HG03378 (cell line): Measurements from ENCODE around the gene SPAG4.

ENCODE experiments used
- ATAC-seq: cut with Tn5 transposase; IDR thresholded peaks from one replicate; pipeline ENCODE4 v1.9.1; 2021; ENCODE audit warnings: mild to moderate bottlenecking, moderate library complexity; ENCODE audit not compliant: unreplicated experiment

The SPAG4 gene, protein sequence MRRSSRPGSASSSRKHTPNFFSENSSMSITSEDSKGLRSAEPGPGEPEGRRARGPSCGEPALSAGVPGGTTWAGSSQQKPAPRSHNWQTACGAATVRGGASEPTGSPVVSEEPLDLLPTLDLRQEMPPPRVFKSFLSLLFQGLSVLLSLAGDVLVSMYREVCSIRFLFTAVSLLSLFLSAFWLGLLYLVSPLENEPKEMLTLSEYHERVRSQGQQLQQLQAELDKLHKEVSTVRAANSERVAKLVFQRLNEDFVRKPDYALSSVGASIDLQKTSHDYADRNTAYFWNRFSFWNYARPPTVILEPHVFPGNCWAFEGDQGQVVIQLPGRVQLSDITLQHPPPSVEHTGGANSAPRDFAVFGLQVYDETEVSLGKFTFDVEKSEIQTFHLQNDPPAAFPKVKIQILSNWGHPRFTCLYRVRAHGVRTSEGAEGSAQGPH

DNA sequence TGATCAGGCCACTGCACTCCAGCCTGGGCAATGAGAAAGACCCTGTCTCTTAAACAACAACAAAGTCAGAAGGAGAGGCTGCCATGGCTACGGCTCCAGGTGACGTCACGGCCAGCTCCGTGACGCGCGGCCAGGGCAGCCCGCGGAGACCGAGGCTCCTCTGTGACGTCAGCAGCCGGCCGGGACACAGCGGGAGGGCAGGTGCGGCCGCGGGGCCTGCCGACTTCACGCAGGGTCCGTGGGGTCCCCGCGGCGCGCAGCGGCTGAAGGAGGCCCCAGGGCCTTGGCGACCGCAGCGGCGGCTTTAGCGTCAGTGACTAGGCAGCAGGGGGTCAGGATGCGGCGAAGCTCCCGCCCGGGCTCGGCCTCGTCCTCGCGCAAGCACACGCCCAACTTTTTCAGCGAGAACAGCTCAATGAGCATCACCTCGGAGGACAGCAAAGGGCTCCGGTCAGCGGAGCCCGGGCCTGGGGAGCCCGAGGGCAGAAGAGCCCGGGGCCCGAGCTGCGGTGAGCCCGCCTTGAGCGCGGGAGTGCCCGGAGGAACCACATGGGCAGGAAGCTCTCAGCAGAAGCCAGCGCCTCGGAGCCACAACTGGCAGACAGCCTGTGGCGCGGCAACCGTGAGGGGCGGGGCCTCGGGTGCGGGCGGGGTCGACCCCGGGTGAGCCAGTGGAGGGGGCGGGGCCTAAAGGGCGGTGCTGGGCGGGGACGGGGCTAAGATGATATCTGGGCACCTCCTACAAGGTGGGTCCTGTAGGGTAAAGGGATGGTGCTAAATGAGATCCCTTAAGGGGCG lies at the start of gene SPAG4:
Gene SPAG4, plus strand, starts transcription at position 163 of the 798 bp plus-strand sequence. Its CDS starts 175 bp downstream, at position 338.
- ATAC-seq: peak; percentile 84

DNA sequence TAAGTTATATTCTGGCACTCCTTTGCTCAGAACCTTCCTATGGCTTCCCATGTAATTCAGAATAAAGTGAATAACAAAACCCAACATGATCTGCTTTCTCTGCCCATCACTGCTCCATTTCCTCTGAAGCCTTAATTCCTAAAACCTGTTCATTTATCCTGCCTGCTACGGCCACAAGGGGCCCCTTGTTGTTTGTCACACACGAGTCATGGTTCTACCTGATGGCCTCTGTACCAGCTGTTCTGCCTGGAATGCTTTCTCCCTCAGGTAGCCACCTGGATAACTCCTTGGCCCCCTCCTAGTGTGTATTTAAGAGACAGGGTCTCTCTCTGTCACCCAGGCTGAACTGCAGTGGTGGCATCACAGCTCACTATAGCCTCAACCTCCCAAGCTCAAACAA lies 47.0 kb upstream of the SPAG4 start:
- no peak for ATAC-seq

DNA sequence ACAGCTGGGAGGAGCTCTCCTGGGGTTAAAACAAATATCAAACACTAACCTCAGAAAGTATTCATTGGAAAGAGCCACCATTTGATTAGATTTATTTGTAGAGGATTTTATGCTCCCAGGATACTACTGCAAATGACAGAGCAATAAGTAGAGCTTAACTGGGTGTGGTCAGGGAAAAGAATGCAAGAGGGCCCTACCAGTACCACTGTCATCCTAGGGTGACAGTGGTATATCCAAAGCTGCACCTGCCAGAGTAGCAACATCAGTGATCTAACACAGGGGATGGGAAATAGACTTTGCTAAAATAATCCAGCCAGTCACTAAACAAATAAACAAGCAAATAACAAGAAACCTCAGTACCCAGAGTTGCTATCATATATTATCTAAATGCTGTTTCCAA lies 44.1 kb upstream of the SPAG4 start:
- no peak for ATAC-seq

DNA sequence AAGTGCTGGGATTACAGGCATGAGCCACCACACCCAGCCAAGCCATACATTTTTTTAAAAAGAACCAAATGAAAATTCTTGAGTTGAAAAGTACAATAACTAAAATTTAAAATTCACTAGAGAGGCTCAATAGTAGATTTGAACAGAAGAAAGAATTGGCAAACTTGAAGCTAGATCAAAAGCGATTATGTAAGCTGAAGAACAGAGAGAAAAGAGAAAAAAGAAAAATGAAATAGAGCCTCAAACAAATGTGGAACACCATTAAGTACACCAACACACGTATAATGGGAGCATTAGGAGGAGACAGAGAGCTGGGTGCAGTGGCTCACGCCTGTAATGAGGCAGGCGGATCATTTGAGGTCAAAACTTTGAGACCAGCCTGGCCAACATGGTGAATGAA lies 42.8 kb upstream of the SPAG4 start:
- no peak for ATAC-seq

DNA sequence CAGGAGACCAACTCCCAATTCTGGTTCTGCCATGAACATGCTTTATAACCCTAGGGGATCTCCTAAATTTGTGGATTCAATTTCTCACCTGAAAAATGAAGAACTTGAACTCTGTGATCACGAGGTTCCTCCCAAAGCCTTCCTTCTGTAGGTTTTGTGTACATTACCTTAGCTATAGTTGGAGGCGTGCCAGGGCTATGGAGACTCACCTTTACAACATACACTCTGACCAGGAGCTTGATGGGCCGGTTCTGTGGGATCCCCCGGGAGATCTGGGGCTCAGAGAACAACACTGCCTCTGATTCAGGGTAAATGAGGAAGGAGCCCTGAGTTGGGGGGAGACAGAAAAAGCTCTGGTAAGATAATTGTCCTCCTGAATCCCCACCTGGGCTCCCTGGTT lies 39.7 kb upstream of the SPAG4 start:
- no peak for ATAC-seq

DNA sequence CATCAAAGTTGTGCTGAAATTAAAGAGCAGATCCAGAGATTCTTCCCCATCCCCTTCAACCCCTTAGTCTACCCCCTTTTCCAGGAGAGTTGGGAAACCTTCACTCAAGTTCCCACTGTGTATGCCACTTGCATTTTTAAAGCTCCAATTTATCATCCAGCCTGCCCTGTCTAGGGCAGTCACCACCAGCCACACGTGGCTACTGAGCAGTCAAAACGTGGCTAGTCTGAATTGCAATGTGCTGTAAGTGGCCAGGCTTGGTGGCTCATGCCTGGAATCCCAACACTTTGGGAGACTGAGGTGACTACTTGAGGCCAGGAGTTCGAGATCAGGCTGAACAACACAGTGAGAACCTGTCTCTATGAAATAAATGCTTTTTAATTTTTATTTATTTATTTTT lies 38.8 kb upstream of the SPAG4 start:
- ATAC-seq: no peak

DNA sequence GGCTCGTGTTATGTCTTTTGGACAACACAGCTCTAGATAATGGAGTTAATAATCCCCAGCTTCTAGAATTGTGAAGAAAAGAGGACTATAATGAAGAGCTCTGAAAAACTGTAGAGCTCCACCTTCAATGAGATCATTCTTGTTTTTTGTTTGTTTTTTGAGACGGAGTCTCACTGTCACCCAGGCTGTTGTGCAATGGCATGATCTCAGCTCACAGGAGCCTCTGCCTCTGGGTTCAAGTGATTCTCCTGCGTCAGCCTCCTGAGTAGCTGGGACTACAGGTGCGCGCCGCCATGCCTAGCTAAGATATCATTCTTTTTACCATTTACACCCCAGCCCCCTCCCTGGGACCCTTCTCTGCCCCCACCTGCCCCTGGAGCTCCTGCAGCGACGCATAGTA lies 37.2 kb upstream of the SPAG4 start:
- ATAC-seq: no peak

DNA sequence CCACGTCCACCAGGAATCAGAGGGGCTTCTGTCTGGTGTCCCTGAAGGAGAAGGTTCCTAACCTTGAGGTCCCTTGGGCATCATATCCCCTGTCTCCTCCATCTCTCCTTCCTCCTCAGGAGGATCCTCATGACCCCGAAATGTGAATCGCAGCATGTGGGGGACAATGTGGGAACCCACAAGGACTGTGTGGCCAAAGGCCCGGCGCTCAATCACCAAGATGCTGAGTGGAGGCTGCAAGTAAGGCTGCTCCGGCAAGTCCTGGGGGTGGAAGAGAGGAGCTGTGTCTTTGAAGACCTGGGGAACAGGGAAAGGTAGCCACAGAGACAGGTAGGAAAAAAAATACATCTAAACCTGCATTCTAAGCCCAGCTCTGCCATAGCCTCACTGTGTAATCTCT lies 36.4 kb upstream of the SPAG4 start:
- ATAC-seq: no peak

DNA sequence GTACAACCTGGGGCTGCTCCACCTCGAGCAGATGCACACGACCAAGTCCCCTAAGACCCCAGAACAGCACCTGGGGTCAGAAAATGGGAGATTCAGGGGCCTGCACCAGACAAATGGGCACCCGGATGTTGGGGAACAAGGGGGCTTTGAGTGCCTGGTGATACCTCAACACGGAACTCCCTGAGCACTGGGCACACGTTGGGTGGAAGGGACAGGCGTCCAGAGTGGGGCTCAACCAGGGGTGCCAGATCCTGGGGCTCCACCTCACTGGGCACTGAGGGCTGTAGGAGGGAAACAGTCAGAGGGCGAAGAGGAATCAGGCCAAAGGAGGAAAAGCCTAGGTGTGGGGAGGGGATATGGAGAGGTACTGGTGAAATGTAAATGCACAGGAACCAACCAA lies 33.5 kb upstream of the SPAG4 start:
- no peak for ATAC-seq

DNA sequence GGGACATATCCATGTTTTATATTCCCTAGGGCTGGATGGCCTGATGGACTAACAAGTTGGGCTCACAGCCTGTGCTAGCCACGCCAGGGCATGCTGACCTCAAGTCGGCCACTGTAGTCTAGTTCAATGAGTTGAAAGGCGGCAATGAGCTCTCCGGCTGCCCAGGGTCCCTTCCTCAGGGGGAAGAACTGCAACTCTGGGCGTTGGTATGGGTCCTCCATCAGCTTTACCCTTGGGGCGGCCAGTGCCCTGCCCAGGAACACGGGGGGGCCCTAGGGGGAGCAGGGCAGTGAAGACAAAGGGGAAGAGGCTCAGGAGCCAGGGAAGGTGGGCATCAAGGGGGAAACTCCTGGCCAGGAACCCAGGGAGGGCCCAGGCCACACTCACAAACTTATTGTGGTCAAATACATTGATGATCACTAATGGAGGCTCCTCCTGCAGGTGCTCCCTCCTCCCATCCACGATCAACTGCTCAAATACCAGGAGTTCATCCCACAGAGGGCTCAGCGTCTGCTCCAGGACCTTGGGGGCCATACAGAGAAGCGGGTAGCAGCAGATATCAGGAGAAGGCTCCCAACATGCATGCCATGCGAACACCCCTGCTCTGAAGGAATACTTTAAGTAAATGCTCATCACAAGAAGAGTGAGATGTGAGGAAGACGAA lies 32.8 kb upstream of the SPAG4 start:
- no peak for ATAC-seq

DNA sequence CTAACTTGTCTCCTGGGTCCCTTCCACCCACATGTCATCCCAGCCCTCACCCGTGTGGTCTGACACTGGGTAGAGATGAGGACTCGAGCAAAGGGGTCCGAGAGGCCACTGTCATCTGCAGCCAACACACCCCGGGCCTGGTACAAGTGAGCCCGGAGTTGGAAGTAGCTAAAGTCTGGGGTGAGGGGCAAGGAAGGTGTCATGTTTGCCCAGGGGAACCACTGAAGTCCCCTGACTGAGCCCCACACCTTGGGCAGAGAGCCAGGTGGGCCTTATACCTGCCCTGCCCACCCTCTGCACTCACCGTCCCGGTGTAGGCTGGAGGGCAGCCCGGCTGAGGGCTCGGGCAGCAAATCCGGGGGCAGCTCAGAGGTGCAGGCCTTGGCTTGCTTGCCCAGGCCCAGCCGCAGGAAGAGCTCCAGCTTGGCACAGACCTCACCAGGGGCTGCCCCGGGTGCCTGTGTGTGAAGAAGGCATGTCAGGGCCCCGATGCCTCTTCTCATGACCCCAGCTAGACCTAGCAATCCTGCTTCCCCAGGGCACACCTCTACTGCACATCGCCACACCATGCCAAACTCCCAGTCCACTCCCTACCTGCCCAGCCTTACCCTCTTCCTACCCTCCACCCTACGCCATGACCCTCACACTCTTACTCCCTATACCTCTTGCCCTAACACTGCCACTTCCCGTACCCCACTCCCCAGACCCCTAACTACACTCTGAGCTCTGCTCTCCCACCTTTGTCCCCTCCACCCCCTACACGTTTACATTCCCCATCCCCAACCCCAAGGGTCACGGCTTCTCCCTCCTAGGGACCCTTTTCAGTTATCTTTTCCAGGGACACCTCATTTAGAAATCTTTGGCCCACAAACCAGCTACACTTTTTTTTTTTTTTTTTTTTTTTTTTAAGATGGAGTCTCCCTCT lies 31.7 kb upstream of the SPAG4 start:
- ATAC-seq: no peak

DNA sequence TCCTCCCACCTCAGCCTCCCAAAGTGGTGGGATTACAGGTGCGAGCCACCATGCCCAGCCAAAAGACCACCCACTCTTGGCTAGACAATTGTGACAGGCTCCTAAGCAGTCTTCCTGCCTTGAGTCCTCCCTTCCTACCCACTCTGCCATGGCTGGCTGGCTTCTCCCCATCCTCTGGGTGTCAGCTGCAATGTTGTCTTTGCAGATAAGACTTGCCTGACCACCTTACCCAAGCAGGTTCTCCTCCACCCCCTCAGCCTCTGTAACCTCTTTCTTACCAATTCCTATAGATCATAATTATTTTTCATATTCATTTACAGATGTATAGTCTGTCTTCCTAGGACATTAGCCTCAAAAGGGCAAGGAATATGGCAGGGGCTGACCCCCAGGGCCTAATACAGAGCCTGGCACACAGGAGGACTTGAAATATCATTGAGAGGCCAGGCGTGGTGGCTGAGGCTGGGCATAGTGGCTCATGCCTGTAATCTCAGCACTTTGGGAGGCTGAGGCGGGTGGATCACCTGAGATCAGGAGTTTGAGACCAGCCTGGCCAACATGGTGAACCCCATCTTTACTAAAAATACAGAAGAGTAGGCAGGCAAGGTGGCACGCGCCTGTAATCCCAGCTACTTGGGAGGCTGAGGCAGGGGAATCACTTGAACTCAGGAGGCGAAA lies 28.7 kb upstream of the SPAG4 start:
- no peak for ATAC-seq

DNA sequence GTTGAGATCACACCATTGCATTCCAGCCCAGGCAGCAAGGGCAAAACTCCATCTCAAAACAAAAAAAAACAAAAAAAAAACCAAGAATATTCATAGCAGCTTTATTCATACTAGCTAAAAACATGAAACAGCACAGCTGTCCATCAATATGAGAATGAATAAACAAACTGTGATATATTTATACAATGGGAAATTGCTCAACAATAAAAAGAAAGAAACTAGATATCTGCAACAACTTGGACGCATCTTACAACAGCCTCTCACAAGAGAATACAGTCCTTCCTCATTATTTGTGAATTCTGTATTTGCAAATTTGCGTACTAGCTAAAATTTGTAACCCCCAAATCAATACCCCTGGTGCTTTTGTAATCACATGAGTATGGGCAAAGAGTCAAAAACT lies 28.2 kb upstream of the SPAG4 start:
- ATAC-seq: no peak

DNA sequence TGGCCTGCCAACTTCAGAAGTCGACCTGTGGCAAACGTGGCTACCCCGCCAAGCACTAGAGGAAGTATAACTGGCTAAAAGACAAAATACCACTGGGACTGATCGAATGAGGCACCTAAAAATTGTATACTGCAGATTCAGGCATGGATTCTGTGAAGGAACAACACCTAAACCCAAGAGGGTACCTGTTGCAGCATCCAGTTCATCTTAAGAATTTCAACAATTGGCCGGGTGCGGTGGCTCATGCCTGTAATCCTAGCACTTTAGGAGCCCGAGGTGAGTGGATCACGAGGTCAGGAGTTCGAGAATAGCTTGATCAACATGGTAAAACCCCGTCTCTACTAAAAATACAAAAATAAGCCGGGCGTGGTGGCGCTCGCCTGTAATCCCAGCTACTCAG lies 27.2 kb upstream of the SPAG4 start:
- no peak for ATAC-seq

DNA sequence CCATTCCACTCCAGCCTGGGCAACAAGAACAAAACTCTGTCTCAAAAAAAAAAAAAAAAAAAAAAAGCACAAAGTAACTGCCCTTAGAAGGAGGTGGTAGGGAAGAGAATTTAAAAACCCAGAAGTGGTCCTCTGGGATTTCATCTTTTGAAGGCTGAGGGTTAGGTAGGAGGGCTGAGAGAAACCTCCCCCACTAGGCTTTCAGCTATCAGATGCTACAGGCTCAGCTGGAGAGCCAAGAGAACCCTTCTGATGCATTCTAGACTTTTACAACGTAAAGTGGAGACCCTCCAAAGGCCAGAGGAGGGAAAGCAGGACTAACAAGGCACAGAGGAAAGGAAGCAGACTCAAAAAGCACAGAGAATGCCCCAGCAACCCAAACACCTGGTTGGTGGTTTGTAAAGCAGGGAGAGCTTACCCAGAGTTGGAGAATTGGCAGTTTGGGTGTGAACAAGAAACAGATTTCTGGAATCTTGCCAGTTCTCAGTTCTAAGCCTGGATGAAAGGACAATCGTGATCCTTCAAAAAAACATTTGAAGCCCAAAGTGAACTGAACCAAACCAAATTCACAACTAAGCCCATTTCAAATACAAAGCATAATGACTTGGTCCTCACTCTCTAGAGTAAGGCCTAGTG lies 23.2 kb upstream of the SPAG4 start:
- no peak for ATAC-seq

DNA sequence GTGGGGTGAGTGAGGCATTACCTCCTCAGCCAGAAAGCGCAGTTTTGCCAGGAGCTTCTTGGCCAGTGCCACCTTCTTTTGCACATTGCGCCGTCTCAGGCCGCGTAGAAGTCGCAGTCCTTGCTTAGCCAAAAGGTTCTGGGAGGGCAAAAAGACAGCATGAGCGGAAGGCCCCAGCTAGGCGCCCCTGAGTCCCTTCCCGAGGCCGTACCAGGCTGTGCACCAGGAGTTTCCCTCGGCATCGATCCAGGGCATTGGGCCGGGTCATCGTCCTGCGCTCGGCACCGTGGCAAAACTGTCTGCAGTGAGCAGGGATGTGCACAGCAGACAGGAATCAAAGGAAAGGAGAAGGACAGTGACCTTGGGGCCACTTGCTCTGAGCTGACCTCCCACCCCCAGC lies 20.2 kb upstream of the SPAG4 start:
- ATAC-seq: no peak

DNA sequence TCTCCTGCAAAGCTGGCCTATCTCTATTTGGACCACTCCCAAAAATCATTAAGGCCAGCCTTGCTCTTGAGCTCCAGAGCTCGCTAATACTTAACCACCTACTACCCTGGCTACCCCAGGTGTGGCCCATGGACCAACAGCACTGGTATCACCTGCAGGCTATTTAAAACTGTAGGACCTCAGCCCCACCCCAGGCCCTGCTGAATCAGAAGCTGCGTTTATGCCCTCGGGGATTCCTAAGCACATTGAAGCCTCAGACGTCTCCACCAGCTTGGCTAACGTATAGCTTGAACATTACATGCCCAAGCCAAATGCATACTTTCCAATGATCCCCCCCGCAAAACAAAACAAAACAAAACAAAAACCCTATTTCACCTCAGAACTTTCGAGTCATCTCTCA lies 19.7 kb upstream of the SPAG4 start:
- no peak for ATAC-seq

DNA sequence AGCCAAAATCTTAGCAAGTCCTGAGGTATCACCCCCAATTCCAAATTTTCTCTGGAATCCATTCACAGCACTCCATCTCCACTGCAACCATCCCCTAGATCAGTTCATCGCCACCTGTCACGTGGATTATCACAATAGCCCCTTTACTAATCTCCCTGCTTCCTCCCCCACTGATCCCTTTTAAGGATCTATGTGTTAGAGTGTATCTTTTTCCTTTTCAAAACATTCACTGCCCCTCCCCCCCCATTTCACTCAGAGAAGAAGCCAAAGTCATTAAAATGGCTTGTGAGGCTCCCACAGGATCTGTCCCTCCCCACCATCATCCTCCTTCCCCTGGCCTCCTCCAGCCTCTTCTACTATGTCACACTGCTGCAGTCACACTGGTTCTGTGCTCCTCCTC lies 18.4 kb upstream of the SPAG4 start:
- ATAC-seq: no peak

DNA sequence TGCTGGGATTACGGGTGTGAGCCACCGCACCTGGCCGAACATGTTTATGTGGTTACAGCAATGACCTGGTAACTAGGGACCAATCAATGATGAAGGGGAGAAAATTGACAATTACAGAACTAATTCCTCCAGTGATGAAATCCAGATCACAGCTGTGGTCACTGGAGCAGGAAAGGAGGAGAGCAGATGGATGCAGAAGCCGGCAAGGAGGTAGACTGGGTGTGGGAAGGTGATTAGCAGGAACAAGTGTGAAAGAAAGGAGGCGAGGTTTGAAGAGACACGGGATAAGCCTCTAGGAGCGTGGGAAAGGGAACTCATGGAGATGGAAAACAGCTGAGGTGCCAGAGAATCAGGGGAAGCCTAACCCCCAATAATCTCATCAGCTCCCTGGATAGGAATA lies 17.2 kb upstream of the SPAG4 start:
- ATAC-seq: no peak
